GM12878 (cell line): Measurements from ENCODE around the gene NTN1. TPM values are rescaled to one million over a fixed set of nuclear protein-coding genes. Genes with fewer than 3 reads are reported as not detected.

ENCODE experiments used
- E2F8 ChIP-seq: fragments of 450-650 bp; IDR thresholded peaks from 2 replicates; pipeline ENCODE4 v1.6.1; 2018; ENCODE audit warnings: mild to moderate bottlenecking, low read depth, moderate library complexity; ENCODE audit not compliant: partially characterized antibody
- EED ChIP-seq: sonication (generic); IDR thresholded peaks from 2 replicates; pipeline ENCODE4 v1.6.1; 2016; ENCODE audit warnings: antibody characterized with exemption, low read depth
- IKZF2 ChIP-seq, 2 experiments: fragments of 450-650 bp; IDR thresholded peaks; 2 replicates each; pipeline ENCODE4 v1.6.1; 2017; ENCODE audit warnings: mild to moderate bottlenecking in 2 of 2, moderate library complexity in 2 of 2
- NFYA ChIP-seq: IDR thresholded peaks from 2 replicates; pipeline ENCODE4 v1.6.1; 2011; ENCODE audit warnings: low read depth, mild to moderate bottlenecking, low read length, improper control_type of control experiment, borderline replicate concordance
- NKRF ChIP-seq: fragments of 450-650 bp; conservative IDR thresholded peaks from 2 replicates; pipeline ENCODE4 v1.6.1; 2017; ENCODE audit warnings: mild to moderate bottlenecking, moderate library complexity
- NR2C1 ChIP-seq: fragments of 450-650 bp; IDR thresholded peaks from 2 replicates; pipeline ENCODE4 v1.6.1; 2017; ENCODE audit warnings: antibody characterized with exemption, mild to moderate bottlenecking, moderate library complexity
- PAX5 ChIP-seq: IDR thresholded peaks from 2 replicates; pipeline ENCODE4 v1.6.1; 2011; ENCODE audit warnings: low read depth, low read length, borderline replicate concordance
- polyA plus RNA-seq, 11 experiments: library from polyadenylated mRNA; depleted of rRNA in 4 of 11; unstranded in 6 of 11; stranded (reverse) in 5 of 11; fragments of >200 nt; fragmentation: Nextera tagmentation in 4 of 11; fragmentation: Illumina TruSeq in 1 of 11; extraction: Ambion mirVana in 4 of 11; extraction: Trizol in 1 of 11; gene quantifications; 1 replicate in 1 of 11; 2 replicates in 10 of 11; pipeline versions ENCODE4 v1.2.1 to v1.2.3, GENCODE V29; 2011 to 2016; ENCODE audit warnings: inconsistent platforms in 2 of 11, missing spikeins in 2 of 11, low read depth in 1 of 11
- total RNA-seq, 4 experiments: library from RNA; depleted of rRNA in 3 of 4; stranded (reverse); fragments of >200 nt in 3 of 4; fragmentation: Illumina TruSeq in 1 of 4; extraction: Trizol in 1 of 4; gene quantifications; 2 replicates each; pipeline versions ENCODE4 v1.2.1 to v1.2.3, GENCODE V29; 2013 to 2021
- TF ChIP-seq, protein P1 (sequence below): fragments of 450-650 bp; IDR thresholded peaks from 2 replicates; pipeline ENCODE4 v1.6.1; 2016; ENCODE audit warnings: mild to moderate bottlenecking
- TF ChIP-seq, protein P2 (sequence below): IDR thresholded peaks from 2 replicates; pipeline ENCODE4 v1.6.1; 2012; ENCODE audit warnings: low read depth, low read length, improper control_type of control experiment

Gene NTN1
- total and polyA plus RNA-seq, 10 of the 15 experiments (the other 5 are each of a cell fraction or from before 2014, with no cell fraction given), result 0.02 to 0.89 (median 0.35) TPM

GRCh38 chr17:9011001-9011400 is 10.3 kb upstream of the NTN1 start (continued):
- TF ChIP-seq, protein P1, sequence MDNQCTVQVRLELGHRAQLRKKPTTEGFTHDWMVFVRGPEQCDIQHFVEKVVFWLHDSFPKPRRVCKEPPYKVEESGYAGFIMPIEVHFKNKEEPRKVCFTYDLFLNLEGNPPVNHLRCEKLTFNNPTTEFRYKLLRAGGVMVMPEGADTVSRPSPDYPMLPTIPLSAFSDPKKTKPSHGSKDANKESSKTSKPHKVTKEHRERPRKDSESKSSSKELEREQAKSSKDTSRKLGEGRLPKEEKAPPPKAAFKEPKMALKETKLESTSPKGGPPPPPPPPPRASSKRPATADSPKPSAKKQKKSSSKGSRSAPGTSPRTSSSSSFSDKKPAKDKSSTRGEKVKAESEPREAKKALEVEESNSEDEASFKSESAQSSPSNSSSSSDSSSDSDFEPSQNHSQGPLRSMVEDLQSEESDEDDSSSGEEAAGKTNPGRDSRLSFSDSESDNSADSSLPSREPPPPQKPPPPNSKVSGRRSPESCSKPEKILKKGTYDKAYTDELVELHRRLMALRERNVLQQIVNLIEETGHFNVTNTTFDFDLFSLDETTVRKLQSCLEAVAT, result no peak
- TF ChIP-seq, protein P2, sequence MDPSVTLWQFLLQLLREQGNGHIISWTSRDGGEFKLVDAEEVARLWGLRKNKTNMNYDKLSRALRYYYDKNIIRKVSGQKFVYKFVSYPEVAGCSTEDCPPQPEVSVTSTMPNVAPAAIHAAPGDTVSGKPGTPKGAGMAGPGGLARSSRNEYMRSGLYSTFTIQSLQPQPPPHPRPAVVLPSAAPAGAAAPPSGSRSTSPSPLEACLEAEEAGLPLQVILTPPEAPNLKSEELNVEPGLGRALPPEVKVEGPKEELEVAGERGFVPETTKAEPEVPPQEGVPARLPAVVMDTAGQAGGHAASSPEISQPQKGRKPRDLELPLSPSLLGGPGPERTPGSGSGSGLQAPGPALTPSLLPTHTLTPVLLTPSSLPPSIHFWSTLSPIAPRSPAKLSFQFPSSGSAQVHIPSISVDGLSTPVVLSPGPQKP, result no peak
- TF ChIP-seq NR2C1, result no peak
- TF ChIP-seq PAX5, result no peak
- TF ChIP-seq NFYA, result no peak
- no peak for TF ChIP-seq NKRF
- no peak for TF ChIP-seq E2F8
- TF ChIP-seq IKZF2 (IDR thresholded peaks at IDR 0.05), result no peak
- no peak for TF ChIP-seq EED
